Hepatocyte (in vitro differentiated cells): ENCODE results near the gene GSS. TPM values are rescaled to one million over a fixed set of nuclear protein-coding genes. Genes with fewer than 3 reads are reported as not detected.

Experiments used
- DNase-seq: peaks from one replicate; pipeline ENCODE4 v3.0.0-alpha.2; 2016; ENCODE audit warnings: low spot score
- H2AFZ ChIP-seq: fragments of 200-600 bp; sonication (generic); 2 replicates; pipeline ENCODE4 v1.6.0; 2016; ENCODE audit warnings: antibody characterized with exemption, mild to moderate bottlenecking
- H3K27ac ChIP-seq: fragments of 200-600 bp; sonication (generic); 2 replicates; pipeline ENCODE4 v1.5.1; 2016; ENCODE audit warnings: mild to moderate bottlenecking
- H3K27me3 ChIP-seq: fragments of 200-600 bp; sonication (generic); 2 replicates; pipeline ENCODE4 v1.6.1; 2016
- H3K36me3 ChIP-seq: fragments of 200-600 bp; sonication (generic); replicated peaks from 2 replicates; pipeline ENCODE4 v1.5.1; 2016; ENCODE audit warnings: low read depth; ENCODE audit not compliant: insufficient read depth
- H3K4me1 ChIP-seq: fragments of 200-600 bp; sonication (generic); 2 replicates; pipeline ENCODE4 v1.5.1; 2016; ENCODE audit warnings: mild to moderate bottlenecking, moderate library complexity; ENCODE audit not compliant: insufficient read depth
- H3K4me2 ChIP-seq: fragments of 200-600 bp; sonication (generic); 2 replicates; pipeline ENCODE4 v1.6.0; 2016
- H3K4me3 ChIP-seq: fragments of 200-600 bp; sonication (generic); 2 replicates; pipeline ENCODE4 v1.5.1; 2016; ENCODE audit warnings: mild to moderate bottlenecking
- H3K79me2 ChIP-seq: fragments of 200-600 bp; sonication (generic); 2 replicates; pipeline ENCODE4 v1.6.0; 2017; ENCODE audit warnings: mild to moderate bottlenecking
- H3K9me2 ChIP-seq: fragments of 200-600 bp; sonication (generic); replicated peaks from 2 replicates; pipeline ENCODE4 v1.6.0; 2017; ENCODE audit warnings: mild to moderate bottlenecking; ENCODE audit not compliant: insufficient read depth
- H3K9me3 ChIP-seq: fragments of 200-600 bp; sonication (generic); 2 replicates; pipeline ENCODE4 v1.5.1; 2016; ENCODE audit warnings: low read depth, mild to moderate bottlenecking
- H4K20me1 ChIP-seq: fragments of 200-600 bp; sonication (generic); 2 replicates; pipeline ENCODE4 v1.6.0; 2016; ENCODE audit warnings: mild to moderate bottlenecking; ENCODE audit not compliant: insufficient read depth, poor library complexity, severe bottlenecking
- CTCF ChIP-seq: fragments of 200-600 bp; sonication (generic); IDR thresholded peaks from 2 replicates; pipeline ENCODE4 v1.5.1; 2016; ENCODE audit warnings: antibody characterized with exemption, mild to moderate bottlenecking; ENCODE audit not compliant: poor library complexity
- EZH2 ChIP-seq: fragments of 200-600 bp; sonication (generic); IDR thresholded peaks from 2 replicates; pipeline ENCODE4 v1.6.1; 2016; ENCODE audit warnings: antibody characterized with exemption, mild to moderate bottlenecking, borderline replicate concordance
- EZH2phosphoT487 ChIP-seq: fragments of 200-600 bp; sonication (generic); IDR thresholded peaks from one replicate; pipeline ENCODE4 v1.6.1; 2018; ENCODE audit warnings: antibody characterized with exemption, mild to moderate bottlenecking, low read depth, moderate library complexity; ENCODE audit not compliant: unreplicated experiment, severe bottlenecking
- WGBS: methylation state at CpG from one replicate; pipeline ENCODE4 v1.1.6; 2016; ENCODE audit warnings: low lambda C conversion rate; ENCODE audit errors: missing lambda C conversion rate; 5-methylcytosine and 5-hydroxymethylcytosine counted together
- polyA plus RNA-seq: library from polyadenylated mRNA; unstranded; fragments of >200 nt; fragmentation: Nextera tagmentation; extraction: Ambion mirVana; gene quantifications from 2 replicates; pipeline ENCODE4 v1.2.1, GENCODE V29; 2016
- total RNA-seq: library from RNA; depleted of rRNA; stranded (reverse); fragments of >200 nt; gene quantifications from 2 replicates; pipeline ENCODE4 v1.2.3, GENCODE V29; 2014

The GSS gene
- total and polyA plus RNA-seq, 2 experiments from 2014 or later: 45.2 to 46.2 TPM

- Histone ChIP-seq H3K36me3 (no peaks in the 10 kb centered on the region), H3K27ac (no peak overlapping the region), H3K79me2 (no peaks in the 10 kb centered on the region), H3K4me3 (no peak overlapping the region), H3K27me3 (no peaks in the 10 kb centered on the region), H3K4me1 (no peaks in the 10 kb centered on the region), H2AFZ (no peak overlapping the region), H3K9me3 (no peaks in the 10 kb centered on the region), H3K9me2 (no peaks in the 10 kb centered on the region), H4K20me1 (no peaks in the 10 kb centered on the region), H3K4me2 (no peak overlapping the region)
- no peak for TF ChIP-seq EZH2phosphoT487
- no peak for TF ChIP-seq CTCF
- no peak for TF ChIP-seq EZH2
- WGBS: 96% methylated on average over 25 of the region's 25 CpGs
- no peak for DNase-seq
These were observed 43.4 kb upstream of the GSS start for GRCh38 chr20:34999021-34999451.

GRCh38 chr20:34998331-34998950, 42.8 kb upstream of the GSS start:
- Histone ChIP-seq H3K27ac (no peak overlapping the region), H3K4me3 (no peak overlapping the region), H3K36me3 (no peaks in the 10 kb centered on the region), H2AFZ (no peak overlapping the region), H3K79me2 (no peaks in the 10 kb centered on the region), H3K27me3 (no peaks in the 10 kb centered on the region), H3K4me1 (no peaks in the 10 kb centered on the region), H3K4me2 (no peak overlapping the region), H3K9me2 (no peaks in the 10 kb centered on the region), H3K9me3 (no peaks in the 10 kb centered on the region), H4K20me1 (no peaks in the 10 kb centered on the region)
- TF ChIP-seq EZH2 (no peak), CTCF (no peak), EZH2phosphoT487 (no peak)
- 94% methylated on average over 28 of the region's 28 CpGs for WGBS
- DNase-seq: no peak

GRCh38 chr20:34997774-34998173, 42.2 kb upstream of the GSS start:
- Histone ChIP-seq H3K79me2 (no peaks in the 10 kb centered on the region), H3K27ac (no peak overlapping the region), H3K9me2 (no peaks in the 10 kb centered on the region), H3K36me3 (no peaks in the 10 kb centered on the region), H2AFZ (no peak overlapping the region), H3K4me2 (no peak overlapping the region), H3K4me1 (no peaks in the 10 kb centered on the region), H3K27me3 (no peaks in the 10 kb centered on the region), H3K9me3 (no peaks in the 10 kb centered on the region), H4K20me1 (no peaks in the 10 kb centered on the region), H3K4me3 (no peak overlapping the region)
- TF ChIP-seq CTCF (no peak), EZH2 (no peak), EZH2phosphoT487 (no peak)
- DNase-seq: no peak
- WGBS: 88% methylated on average over 2 of the region's 2 CpGs
